GM12878 (cell line): ENCODE measurements around the gene SLC24A3. TPM values are rescaled to one million over a fixed set of nuclear protein-coding genes. Genes with fewer than 3 reads are reported as not detected.
A peak's percentile ranks its signal among the peaks of the same experiment; 100 is the strongest.

ENCODE experiments used
- ATAC-seq: fragments of 200-7000 bp; cut with Tn5 transposase; 3 replicates; pipeline ENCODE4 v1.9.1; 2020; ENCODE audit warnings: mild to moderate bottlenecking, moderate library complexity
- BruUV-seq: library from RNA; stranded (reverse); fragments of 400-500 nt; replicated peaks from 2 replicates; lab custom pipeline; 2021; lab: Mats Ljungman, UMichigan
- CTCF ChIA-PET: fragments of 300-600 bp; sonication (Branson Sonifier 250); formaldehyde crosslinking; extraction: SDS; loops from one replicate; lab custom pipeline; 2021; ENCODE audit warnings: inconsistent platforms; lab: Yijun Ruan, JAX
- POLR2A ChIA-PET: fragments of 350-600 bp; formaldehyde crosslinking; extraction: SDS; loops from one replicate; lab custom pipeline; 2021; ENCODE audit warnings: inconsistent platforms; lab: Charles Lee
- RAD21 ChIA-PET: fragments of 300-600 bp; sonication (Branson Sonifier 250); formaldehyde crosslinking; loops from one replicate; lab custom pipeline; 2023; ENCODE audit warnings: antibody characterized with exemption; ENCODE audit not compliant: unreplicated experiment; lab: Charles Lee
- SMC1A ChIA-PET: fragments of 300-600 bp; sonication (Branson Sonifier 250); formaldehyde crosslinking; loops from one replicate; lab custom pipeline; 2023; ENCODE audit not compliant: unreplicated experiment, uncharacterized antibody; lab: Charles Lee
- DNase-seq: peaks from one replicate; pipeline ENCODE4 v3.0.0-alpha.2; 2011; ENCODE audit warnings: low read depth, low spot score
- FAIRE-seq: peaks from 3 replicates; lab custom pipeline; 2011; peaks lifted over from hg19 to GRCh38; lab: Jason Lieb, UNC
- H2AFZ ChIP-seq: 2 replicates; pipeline ENCODE4 v1.6.0; 2011; ENCODE audit warnings: low read depth, low read length, control low read depth; ENCODE audit not compliant: control insufficient read depth
- H3K27ac ChIP-seq: 2 replicates; pipeline ENCODE4 v1.5.1; 2011; ENCODE audit warnings: control low read depth; ENCODE audit not compliant: control insufficient read depth, insufficient read depth
- H3K27me3 ChIP-seq, 2 experiments: replicated peaks in 1 of 2; 2 replicates each; pipeline versions ENCODE4 v1.6.0 to v1.6.1; 2011; ENCODE audit warnings: low read length in 1 of 2; ENCODE audit not compliant: control insufficient read depth in 2 of 2, insufficient read depth in 2 of 2
- H3K36me3 ChIP-seq, 2 experiments: 2 replicates each; pipeline ENCODE4 v1.5.1; 2011; ENCODE audit warnings: low read length in 1 of 2; ENCODE audit not compliant: control insufficient read depth in 2 of 2, insufficient read depth in 2 of 2
- H3K4me1 ChIP-seq: 2 replicates; pipeline ENCODE4 v1.6.1; 2011; ENCODE audit warnings: mild to moderate bottlenecking, low read length, moderate library complexity, mixed read lengths; ENCODE audit not compliant: control insufficient read depth, insufficient read depth
- H3K4me2 ChIP-seq: 2 replicates; pipeline ENCODE4 v1.6.0; 2011; ENCODE audit warnings: control low read depth; ENCODE audit not compliant: control insufficient read depth, insufficient read depth
- H3K4me3 ChIP-seq: fragments of 200-600 bp; sonication (generic); 2 replicates; pipeline ENCODE4 v1.5.1; 2016
- H3K79me2 ChIP-seq: 2 replicates; pipeline ENCODE4 v1.6.0; 2011; ENCODE audit warnings: low read length; ENCODE audit not compliant: control insufficient read depth, insufficient read depth
- H3K9ac ChIP-seq: 2 replicates; pipeline ENCODE4 v1.8.0; 2011; ENCODE audit warnings: low read length, control low read depth, mixed read lengths; ENCODE audit not compliant: control insufficient read depth, insufficient read depth
- H3K9me3 ChIP-seq: replicated peaks from 3 replicates; pipeline ENCODE4 v1.5.1; 2011; ENCODE audit warnings: mild to moderate bottlenecking, low read length; ENCODE audit not compliant: control insufficient read depth, insufficient read depth
- H4K20me1 ChIP-seq: 2 replicates; pipeline ENCODE4 v1.6.0; 2011; ENCODE audit not compliant: control insufficient read depth, insufficient read depth
- BMI1 ChIP-seq: fragments of 450-650 bp; IDR thresholded peaks from 2 replicates; pipeline ENCODE4 v1.6.1; 2016; ENCODE audit warnings: mild to moderate bottlenecking, moderate library complexity, borderline replicate concordance
- CEBPZ ChIP-seq: fragments of 150-350 bp; IDR thresholded peaks from 2 replicates; pipeline ENCODE4 v1.6.1; 2016; ENCODE audit warnings: low read depth, low read length
- ELK1 ChIP-seq: IDR thresholded peaks from 2 replicates; pipeline ENCODE4 v1.6.1; 2012; ENCODE audit warnings: low read depth, low read length, improper control_type of control experiment
- JUNB ChIP-seq: IDR thresholded peaks from 2 replicates; pipeline ENCODE4 v1.6.1; 2016; ENCODE audit warnings: antibody characterized with exemption, mild to moderate bottlenecking
- RAD21 ChIP-seq: IDR thresholded peaks from 2 replicates; pipeline ENCODE4 v1.6.1; 2011; ENCODE audit warnings: mild to moderate bottlenecking, low read depth, low read length, moderate library complexity; ENCODE audit not compliant: insufficient read depth
- SREBF1 ChIP-seq: IDR thresholded peaks from 2 replicates; pipeline ENCODE4 v1.6.1; 2012; ENCODE audit warnings: mild to moderate bottlenecking, low read length
- ZBTB40 ChIP-seq: fragments of 450-650 bp; IDR thresholded peaks from 2 replicates; pipeline ENCODE4 v1.6.1; 2016; ENCODE audit warnings: mild to moderate bottlenecking, moderate library complexity, borderline replicate concordance
- ZNF384 ChIP-seq: IDR thresholded peaks from 2 replicates; pipeline ENCODE4 v1.6.1; 2012; ENCODE audit warnings: low read depth, mild to moderate bottlenecking, low read length, improper control_type of control experiment, borderline replicate concordance
- WGBS: methylation state at CpG from one replicate; pipeline ENCODE4 v1.1.6; 2016; ENCODE audit warnings: low lambda C conversion rate; ENCODE audit not compliant: insufficient replicate concordance, insufficient coverage; ENCODE audit errors: missing lambda C conversion rate; 5-methylcytosine and 5-hydroxymethylcytosine counted together
- in situ Hi-C: fragments of 300-500 bp; cut with MboI; formaldehyde crosslinking; loops from 9 replicates; pipeline ENCODE4 v1.14.3; 2018; ENCODE audit warnings: mixed read lengths
- intact Hi-C: fragments of 100-400 bp; cut with micrococcal nuclease; formaldehyde crosslinking; loops from one replicate; pipeline ENCODE4 v1.14.2; 2022; ENCODE audit not compliant: unreplicated experiment
- polyA plus RNA-seq, 11 experiments: library from polyadenylated mRNA; depleted of rRNA in 4 of 11; unstranded in 6 of 11; stranded (reverse) in 5 of 11; fragments of >200 nt; fragmentation: Nextera tagmentation in 4 of 11; fragmentation: Illumina TruSeq in 1 of 11; extraction: Ambion mirVana in 4 of 11; extraction: Trizol in 1 of 11; gene quantifications; 1 replicate in 1 of 11; 2 replicates in 10 of 11; pipeline versions ENCODE4 v1.2.1 to v1.2.3, GENCODE V29; 2011 to 2016; ENCODE audit warnings: inconsistent platforms in 2 of 11, missing spikeins in 2 of 11, low read depth in 1 of 11
- total RNA-seq, 4 experiments: library from RNA; depleted of rRNA in 3 of 4; stranded (reverse); fragments of >200 nt in 3 of 4; fragmentation: Illumina TruSeq in 1 of 4; extraction: Trizol in 1 of 4; gene quantifications; 2 replicates each; pipeline versions ENCODE4 v1.2.1 to v1.2.3, GENCODE V29; 2013 to 2021
- TF ChIP-seq, protein P1 (sequence below): fragments of 450-650 bp; formaldehyde crosslinking; IDR thresholded peaks from 2 replicates; pipeline ENCODE4 v1.4.0; 2020; ENCODE audit warnings: mild to moderate bottlenecking, moderate library complexity

Gene SLC24A3
- total and polyA plus RNA-seq, 10 of the 15 experiments (the other 5 are each of a cell fraction or from before 2014, with no cell fraction given), result 0.04 TPM; not detected in 9

- peak; percentile 46; the same call in 1 of the 2 replicates for TF ChIP-seq RAD21
- TF ChIP-seq, all 136 proteins: peak for 2
Observed at GRCh38 chr20:19185083-19185482, 27.4 kb upstream of the SLC24A3 start (continued).

GRCh38 chr20:19193349-19193748, 19.1 kb upstream of the SLC24A3 start:
- in situ Hi-C loops (loop anchor here (25.0 kb wide), 1 partner anchor 556 kb away; no protein-coding TSS in a partner anchor), intact Hi-C loops (loop anchor here (10.0 kb wide), 1 partner anchor 61 kb away; no protein-coding TSS in a partner anchor)
- no peaks in the 10 kb centered on the region for H3K4me1 ChIP-seq
- CTCF ChIA-PET, result no interaction called here
- H3K27me3 ChIP-seq, result no peaks in the 10 kb centered on the region
- H3K36me3 ChIP-seq, result no peaks in the 10 kb centered on the region
- no peak overlapping the region for H3K9ac ChIP-seq
- RAD21 ChIA-PET, result no interaction called here
- TF ChIP-seq ELK1 (no peak), ZNF384 (no peak), SREBF1 (no peak), CEBPZ (no peak), JUNB (no peak), ZBTB40 (no peak), BMI1 (no peak)
- TF ChIP-seq, protein P1, sequence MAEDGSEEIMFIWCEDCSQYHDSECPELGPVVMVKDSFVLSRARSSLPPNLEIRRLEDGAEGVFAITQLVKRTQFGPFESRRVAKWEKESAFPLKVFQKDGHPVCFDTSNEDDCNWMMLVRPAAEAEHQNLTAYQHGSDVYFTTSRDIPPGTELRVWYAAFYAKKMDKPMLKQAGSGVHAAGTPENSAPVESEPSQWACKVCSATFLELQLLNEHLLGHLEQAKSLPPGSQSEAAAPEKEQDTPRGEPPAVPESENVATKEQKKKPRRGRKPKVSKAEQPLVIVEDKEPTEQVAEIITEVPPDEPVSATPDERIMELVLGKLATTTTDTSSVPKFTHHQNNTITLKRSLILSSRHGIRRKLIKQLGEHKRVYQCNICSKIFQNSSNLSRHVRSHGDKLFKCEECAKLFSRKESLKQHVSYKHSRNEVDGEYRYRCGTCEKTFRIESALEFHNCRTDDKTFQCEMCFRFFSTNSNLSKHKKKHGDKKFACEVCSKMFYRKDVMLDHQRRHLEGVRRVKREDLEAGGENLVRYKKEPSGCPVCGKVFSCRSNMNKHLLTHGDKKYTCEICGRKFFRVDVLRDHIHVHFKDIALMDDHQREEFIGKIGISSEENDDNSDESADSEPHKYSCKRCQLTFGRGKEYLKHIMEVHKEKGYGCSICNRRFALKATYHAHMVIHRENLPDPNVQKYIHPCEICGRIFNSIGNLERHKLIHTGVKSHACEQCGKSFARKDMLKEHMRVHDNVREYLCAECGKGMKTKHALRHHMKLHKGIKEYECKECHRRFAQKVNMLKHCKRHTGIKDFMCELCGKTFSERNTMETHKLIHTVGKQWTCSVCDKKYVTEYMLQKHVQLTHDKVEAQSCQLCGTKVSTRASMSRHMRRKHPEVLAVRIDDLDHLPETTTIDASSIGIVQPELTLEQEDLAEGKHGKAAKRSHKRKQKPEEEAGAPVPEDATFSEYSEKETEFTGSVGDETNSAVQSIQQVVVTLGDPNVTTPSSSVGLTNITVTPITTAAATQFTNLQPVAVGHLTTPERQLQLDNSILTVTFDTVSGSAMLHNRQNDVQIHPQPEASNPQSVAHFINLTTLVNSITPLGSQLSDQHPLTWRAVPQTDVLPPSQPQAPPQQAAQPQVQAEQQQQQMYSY (CRISPR knock-in tag), result no peak
- H3K4me2 ChIP-seq, result no peak overlapping the region
- FAIRE-seq (no peak), ATAC-seq (no peak), DNase-seq (no peak)
- no peak overlapping the region for H3K27ac ChIP-seq
- H2AFZ ChIP-seq, result no peak overlapping the region
- H4K20me1 ChIP-seq, result no peaks in the 10 kb centered on the region
- H3K79me2 ChIP-seq, result no peaks in the 10 kb centered on the region
- SMC1A ChIA-PET, result interaction anchor here (0.7 to 1.6 kb wide), 3 partner anchors 12 to 516 kb away, joined by 3 to 5 read pairs (median 3); no protein-coding TSS in a partner anchor
- no TSS peak for BruUV-seq
- under 1% methylated on average over 5 of the region's 5 CpGs for WGBS
- POLR2A ChIA-PET, result no interaction called here
- no peak overlapping the region for H3K4me3 ChIP-seq
- no peaks in the 10 kb centered on the region for H3K9me3 ChIP-seq
